GM19455 (cell line): ENCODE results near the gene SAV1.
"Not testable (repeated sequence)": the region's sequence is repeated elsewhere in the genome, so short reads cannot be mapped to it uniquely, and the experiment has no call there.

ENCODE experiments used
- ATAC-seq: cut with Tn5 transposase; IDR thresholded peaks from one replicate; pipeline ENCODE4 v1.9.1; 2021; ENCODE audit not compliant: unreplicated experiment

The SAV1 gene

DNA sequence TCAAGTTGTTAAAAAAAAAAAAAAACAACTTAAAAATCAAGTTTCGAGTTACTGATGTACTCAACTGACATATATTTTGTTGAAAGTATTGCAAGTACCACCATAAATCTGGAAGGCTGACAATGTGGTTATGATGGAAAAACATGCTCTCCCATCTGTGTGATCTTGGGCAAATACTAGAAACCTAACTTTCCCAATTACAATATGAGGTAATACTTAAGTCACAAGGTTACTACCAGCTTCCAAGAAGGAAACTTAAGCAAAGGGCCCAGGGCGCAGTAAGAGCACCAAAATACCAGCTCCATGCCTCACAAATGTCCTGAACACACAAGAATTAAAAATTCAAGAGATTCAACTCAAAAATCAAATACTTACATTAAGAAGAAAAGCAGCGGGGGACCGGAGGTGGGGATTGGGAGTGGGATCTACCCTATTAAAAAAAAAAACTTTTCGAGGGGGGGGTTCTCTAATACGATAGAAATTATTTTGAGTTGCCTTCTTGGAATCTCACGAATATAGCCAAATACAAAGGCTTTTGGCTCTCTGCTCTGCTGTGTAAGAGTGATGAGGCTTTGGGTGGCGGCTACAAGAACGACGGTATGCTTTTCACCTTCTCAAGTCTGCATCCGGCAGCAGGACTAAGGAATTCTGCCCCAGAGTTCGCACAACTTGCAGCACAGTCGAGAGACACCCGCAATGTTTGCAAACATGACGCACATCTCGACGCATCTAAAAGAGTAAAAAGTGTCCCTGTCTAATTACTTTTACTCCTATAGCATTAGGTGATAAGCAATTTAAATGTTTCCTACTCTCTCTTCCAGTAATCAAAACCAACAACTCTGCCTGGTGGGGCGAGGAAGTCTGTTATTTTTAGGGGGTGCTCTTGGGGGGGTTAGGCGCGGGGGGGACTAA, 1.1 kb downstream of the SAV1 start:
- no peak for ATAC-seq

DNA sequence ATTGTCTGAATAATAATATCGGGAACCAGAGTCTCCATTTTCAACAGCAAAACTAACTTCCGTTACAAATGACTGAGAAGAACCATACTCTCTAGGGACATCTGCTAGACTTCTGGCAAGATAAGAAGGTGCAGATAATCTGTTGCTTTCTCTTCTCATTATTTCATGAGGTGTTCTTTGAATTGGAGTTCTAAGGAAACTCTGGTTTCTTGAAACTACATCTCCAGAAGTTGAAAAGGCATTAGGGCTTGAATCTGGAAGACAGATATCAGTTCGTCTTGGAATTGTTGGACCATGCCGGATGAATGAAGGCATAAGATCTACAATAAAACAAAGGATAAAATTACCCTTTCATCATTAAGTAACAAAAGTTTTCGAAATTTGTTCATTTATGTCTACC, 2.8 kb downstream of the SAV1 start:
- not testable (repeated sequence) for ATAC-seq

DNA sequence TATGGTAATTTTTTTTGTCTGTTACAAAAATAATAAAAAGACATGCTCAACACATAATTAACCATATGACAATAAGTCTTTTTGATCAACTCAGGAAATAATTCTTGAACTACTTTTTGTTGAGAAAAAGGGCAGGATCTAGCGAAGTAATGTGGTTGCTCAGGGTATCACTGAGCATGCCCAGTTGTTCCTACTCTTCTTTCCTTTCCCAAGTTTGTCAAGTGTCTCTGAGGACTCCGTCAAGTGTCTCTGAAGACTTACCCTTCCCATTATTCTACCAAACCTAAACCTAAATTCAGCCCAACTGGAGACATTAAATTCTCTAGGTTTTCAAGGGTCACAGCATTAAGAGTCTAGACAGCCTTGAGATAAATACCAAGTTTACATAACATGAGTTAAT, 3.5 kb downstream of the SAV1 start:
- ATAC-seq: not testable (repeated sequence)

DNA sequence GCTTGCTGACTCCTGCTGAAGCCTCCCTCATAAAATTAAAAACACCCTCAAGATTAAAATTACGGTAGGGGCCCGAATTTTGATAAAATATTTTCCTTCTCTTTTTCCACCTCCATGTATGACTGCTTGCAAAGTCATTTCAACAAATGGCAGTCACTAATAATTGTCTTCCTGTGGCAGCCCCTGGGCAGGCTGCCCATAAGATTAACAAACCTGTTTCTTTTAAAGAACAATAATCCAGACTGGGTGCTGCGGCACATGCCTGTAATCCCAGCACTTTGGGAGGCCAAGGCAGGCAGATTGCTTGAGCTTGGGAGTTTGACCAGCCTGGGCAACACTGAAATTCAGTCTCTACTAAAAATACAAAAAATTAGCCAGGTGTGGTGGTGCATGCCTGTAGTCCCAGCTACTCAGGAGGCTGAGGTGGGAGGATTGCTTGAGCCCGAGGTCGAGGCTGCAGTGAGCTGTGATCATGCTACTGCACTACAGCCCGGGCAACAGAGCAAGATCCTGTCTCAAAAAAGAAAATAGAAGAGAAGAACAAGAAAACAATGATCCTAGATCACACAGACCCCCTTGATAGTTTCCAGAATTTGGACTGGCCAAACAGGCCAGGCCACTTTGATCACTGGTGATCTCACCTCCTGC, 8.7 kb downstream of the SAV1 start:
- no peak for ATAC-seq

DNA sequence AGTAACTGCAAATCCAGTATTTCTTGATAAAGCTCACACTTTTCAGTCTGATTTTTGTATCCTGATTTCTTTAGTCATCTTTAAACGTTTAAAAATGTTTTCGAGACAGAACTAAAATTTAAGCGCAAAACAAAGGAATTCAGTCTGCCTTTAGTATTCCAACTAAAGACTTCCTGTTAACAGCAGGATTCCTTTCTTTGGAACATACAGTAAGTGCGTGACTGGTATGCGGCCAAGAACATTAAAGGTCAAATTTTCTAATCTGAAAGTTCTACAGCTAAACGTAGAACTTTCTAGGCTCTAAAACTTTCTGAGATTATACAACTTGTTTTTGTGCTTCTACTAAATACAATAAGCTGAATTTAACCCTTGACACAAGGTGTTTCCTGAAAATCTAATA, 9.9 kb downstream of the SAV1 start:
- no peak for ATAC-seq

DNA sequence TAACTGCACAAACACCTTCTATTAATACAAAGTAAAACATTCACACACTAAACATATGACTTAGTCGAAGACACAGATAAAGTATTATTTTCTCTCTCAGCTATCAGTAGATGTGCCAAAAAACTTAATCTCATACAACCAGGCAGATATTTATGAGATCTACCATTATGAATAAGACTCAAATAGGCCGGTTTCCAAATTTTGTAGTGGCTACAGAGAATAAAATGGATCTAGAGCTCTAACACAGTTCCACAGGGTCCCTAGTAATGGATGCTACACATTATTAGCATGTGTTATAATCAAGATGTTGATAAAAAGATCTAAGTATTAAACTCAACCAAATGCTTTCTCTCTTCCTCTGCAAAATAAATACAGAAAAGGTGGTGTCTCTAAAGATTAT, 10.4 kb downstream of the SAV1 start:
- ATAC-seq: no peak

DNA sequence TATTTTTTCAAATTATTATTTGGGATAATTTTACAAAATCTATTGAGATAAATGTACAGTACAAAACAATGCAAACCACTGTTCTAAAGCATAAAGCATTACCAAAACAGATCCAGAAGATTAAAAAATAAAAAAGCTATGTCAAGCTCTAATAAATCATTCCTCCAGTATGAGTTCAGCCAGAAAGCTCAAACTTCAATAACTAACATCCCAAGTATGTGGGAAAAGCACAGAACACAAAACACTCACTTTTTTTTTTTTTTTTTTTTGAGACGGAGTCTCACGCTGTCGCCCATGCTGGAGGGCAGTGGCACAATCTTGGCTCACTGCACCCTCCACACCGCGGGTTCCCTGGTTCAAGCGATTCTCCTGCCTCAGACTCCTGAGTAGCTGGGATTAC, 11.3 kb downstream of the SAV1 start:
- no peak for ATAC-seq

DNA sequence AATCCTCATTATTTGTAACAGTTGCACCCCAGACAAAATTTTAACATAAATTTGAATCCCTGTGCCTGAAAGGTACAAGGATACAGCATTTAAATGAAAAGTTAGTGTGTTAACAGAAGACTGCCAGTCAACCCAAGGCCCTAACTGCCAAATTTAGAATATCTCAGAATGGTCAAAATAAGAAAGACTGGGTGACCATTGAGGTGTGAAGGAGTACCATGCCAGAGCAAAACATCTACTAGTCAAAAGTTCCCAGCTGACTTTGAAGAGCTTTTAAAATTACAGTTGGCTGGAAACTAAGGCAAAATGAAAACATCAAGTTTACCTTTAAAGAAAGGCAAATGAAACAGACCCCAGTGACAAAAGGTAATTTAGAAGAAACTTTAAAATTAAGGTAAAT, 18.4 kb downstream of the SAV1 start:
- ATAC-seq: no peak

DNA sequence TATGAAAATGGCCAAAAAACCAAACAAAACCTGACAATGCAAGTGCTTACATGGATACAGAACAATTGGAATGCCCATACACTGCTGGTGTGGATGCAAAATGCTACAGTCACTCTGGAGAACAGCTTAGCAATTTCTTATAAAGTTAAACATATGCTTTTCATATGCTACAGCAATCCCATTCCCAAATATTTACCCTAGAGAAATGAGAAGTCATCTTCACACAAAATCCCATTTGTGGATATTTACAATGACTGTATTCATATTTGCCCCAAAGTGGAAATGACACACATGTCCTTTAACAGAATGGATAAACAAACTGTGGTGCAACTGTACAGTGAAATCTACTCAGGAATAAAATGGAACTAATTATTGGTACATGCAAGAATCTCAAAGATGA, 20.4 kb downstream of the SAV1 start:
- ATAC-seq: no peak

DNA sequence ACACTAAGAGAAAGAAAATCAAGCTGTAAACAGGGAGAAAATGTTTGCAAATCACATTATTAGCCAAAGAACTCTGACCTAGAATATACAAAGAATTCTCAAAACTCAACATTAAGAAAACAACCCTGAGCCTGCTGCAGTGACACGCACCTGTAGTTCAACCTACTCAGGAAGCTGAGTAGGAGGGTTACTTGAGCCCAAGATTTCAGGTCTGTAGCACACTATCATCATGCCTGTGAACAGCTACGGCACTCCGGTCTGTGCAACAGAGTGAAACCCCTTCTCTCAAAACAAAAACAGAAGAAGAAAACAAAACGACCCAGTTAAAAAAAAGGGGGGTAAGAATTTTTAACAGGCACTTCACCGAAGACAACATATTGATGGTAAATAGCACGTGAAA, 20.8 kb downstream of the SAV1 start:
- peak; percentile 85 for ATAC-seq

DNA sequence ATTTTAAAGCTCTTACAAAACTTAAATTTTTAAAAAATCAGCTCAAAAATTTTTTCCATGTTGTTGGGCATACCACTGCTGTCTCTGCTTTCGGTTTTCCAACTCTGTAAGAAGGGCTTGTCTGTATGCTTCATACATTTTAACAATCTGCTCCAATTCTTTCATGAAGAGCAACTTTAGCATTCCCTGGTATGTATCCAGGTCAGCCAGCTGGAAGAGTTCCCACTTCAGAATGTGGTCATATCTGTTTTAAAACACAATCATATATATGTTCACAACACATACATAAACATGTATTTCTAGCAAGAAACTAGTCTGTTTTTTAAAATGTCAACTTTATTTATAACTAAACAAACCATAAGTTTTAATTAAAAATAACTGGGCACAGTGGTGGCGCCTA, 33.0 kb downstream of the SAV1 start:
- ATAC-seq: no peak

DNA sequence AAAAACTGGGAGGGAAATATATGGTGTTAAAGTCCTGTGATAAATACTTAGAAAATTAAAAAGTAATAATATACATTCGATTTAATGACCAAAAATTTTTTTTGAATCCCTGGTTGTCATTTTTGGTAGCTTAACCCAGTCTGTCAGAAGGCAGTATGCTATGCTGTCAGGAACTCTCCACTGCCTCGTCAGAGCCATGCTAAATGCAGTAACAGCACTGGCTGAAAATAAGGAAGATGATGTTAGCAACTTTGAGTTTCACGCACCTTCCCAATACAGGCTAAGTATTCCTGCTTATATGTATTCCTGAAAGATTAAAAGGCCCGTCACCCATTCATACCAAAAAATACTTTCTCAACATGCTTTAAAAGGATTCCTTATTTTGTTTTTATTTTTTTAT, 34.2 kb downstream of the SAV1 start:
- no peak for ATAC-seq

DNA sequence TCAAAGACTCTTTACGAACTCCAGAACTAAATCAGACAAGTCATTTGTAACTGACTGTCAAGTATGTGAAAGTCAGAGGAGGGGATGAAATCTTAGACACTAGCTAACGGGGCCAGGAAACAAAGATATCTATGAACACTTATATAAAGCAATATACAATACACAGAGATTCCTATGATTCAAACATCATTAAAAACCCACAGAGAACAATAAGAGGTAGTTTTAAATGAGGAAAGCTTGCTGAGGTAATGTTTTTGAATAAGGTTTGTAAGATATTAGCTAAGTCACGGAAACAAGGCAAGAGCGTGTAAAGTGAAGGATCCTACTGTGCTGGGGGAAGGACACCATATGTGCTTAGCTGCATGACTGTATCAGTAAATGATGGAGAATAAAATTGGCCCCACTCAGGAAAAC, 36.7 kb downstream of the SAV1 start:
- no peak for ATAC-seq

DNA sequence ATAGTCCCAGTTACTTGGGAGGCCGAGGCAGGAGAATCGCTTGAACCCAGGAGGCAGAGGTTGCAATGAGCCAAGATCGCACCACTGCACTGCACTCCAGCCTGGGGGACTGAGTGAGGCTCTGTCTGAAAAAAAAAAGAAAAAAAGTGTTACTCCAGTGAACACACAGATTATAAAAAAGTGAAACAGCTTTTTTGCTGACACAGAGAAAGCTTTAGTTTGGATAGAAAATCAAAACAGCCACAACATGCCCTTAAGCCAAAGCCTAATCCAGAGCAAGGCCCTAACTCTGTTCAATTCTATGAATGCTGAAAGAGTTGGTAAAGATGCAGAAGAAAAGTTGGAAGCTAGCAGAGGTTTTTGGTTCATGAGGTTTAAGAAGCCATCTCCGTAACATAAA, 43.2 kb downstream of the SAV1 start:
- not testable (repeated sequence) for ATAC-seq

DNA sequence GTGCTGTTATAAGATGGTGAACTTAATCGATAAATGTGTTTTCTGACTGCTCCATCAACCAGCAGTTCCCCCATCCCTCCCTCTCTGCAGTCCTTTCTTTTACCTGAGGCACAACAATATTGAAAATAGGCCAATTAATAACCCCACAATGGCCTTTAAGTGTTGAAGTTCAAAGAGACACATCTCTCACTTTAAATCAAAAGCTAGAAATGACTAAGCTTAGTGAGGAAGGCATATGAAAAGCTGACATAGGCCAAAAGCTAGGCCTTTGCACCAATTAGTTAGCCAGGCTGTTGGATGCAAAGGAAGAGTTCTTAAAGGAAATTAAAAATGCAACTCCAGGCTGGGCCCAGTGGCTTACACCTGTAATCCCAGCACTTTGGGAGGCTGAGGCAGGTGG, 43.7 kb downstream of the SAV1 start:
- no peak for ATAC-seq

DNA sequence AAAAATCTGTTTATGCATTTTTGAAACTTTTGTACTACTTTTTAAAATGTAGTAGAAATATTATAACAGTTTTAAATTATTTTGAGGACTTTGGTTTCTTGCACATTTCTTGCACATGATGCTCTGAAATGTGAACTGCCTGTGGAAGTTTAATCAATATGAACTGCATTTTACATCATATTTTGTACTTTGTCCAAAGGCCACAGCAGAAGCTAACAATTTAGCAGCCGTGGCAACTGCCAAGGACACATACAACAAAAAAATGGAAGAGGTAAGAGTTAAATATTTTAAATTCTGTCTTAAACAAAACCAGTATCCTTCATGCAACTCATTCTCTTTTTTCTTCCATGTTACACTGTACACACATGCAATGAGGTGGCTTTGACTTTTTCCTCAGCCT, 45.1 kb downstream of the SAV1 start:
- no peak for ATAC-seq

DNA sequence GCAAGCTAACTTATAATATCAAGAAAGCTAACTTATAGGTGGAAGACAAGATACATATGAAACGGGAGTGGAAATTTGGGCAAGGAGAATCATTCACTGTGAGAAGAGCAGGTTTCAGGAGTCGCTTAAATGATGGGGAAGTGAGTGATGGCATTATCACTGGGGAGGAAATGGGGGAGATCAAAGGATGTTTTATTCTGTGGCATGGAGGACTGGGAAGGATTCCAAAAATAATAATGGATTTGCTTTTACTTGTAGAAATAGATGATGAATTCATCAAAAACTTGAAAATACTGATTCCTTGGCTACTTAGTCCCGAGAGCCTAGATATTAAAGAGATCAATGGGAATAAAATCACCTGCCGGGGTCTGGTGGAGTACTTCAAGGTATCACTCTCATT, 47.8 kb downstream of the SAV1 start:
- ATAC-seq: no peak

DNA sequence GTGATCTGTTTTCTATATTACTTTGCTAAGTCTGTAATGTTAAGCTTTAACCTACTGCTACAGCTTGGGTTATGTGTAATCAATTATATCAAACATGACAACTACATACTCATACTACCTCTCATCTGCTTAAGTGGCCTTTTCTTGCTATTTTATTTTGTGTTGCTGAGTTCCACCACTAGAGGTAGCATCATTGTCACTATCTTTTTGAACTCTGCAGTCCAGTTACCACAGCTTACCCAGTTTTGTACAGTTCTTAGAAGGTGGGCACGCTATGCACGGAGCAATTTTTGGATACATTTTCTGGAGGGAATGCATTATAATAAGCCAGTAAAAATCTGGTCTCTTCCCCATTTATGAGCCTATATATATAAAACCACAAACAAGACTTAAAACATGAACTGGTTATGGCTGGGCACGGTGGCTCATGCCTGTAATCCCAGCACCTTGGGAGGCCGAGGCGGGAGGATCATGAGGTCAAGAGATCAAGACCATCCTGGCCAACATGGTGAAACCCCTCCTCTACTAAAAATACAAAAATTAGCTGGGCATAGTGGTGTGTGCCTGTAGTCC, 48.5 kb downstream of the SAV1 start:
- no peak for ATAC-seq

DNA sequence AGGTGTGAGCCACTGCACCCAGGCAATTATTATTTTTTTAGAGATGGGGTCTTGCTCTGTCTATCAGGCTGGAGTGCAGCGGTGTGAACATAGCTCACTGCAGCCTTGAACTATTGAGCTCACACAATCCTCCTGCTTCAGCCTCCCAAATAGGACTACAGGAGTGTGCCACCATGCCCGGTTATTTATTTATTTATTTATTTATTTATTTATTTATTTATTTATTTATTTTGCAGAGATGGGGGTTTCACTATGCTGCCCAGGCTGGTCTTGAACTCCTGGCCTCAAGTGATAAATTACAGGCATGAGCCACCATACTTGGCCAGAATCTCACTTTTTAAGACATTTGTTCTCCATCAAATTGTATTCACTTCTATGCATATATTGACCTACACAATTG, 51.8 kb downstream of the SAV1 start:
- ATAC-seq: no peak

DNA sequence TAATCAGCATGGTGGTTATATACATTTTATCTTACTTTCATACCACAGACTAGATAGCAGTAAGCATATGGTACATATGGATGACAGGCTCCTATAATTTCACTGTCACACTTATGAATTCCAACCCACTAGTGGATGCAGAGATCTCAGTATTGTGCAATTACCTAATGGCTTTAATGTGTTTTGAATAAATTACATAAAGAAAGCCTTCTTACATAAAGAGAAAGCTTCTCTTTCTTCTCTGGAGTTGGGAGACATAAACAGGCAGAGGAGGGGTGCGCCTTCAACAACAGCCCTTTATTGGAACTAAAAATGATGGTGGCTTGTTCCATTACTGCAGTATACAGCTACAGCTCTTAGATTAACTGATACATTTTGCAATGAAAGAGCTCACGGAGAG, 52.6 kb downstream of the SAV1 start:
- no peak for ATAC-seq

DNA sequence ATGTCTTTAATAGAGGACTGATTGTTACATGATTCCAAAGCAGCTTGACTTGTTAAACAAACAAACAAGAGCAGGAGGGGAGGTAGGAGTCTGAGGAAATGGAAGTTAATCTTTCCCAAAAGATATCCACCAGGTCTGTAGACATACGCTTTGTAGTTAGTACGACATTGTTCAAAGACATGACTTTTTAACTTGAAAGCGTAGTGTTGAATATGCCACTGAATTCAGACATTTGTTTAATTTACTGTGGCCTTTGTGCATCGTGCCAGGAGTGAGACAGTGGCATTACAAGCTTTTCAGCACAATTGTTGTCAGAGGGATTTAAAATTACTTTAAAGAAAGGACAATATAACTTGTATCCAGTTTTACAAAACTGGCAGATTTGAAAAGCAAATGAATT, 53.0 kb downstream of the SAV1 start:
- no peak for ATAC-seq

DNA sequence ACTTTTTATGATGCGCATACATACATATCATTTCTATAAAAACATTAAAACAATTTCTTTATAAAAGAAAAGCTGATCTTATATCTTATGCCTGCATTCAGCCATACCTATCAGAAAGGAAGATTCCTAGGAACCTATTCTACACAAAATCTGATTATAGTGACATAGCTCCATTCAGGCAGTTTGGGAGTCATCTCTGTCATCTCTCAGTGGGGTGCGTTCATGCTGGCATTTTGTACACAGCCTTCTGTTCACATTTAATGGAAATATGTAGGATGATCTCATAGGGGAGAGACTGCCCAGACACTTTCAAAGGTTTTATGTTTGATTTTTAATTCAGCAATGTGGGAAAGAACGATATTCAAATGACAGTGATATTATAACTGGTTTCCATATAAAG, 55.3 kb downstream of the SAV1 start:
- ATAC-seq: no peak
